Fibroblast of lung (primary cell): ENCODE results near the gene TBC1D21. TPM values are rescaled to one million over a fixed set of nuclear protein-coding genes. Genes with fewer than 3 reads are reported as not detected.
A peak's percentile ranks its signal among the peaks of the same experiment; 100 is the strongest.

ENCODE experiments used
- DNase-seq, 2 donors: peaks; one replicate each; pipeline versions ENCODE4 v3.0.0 to v3.0.0-alpha.2; 2010; ENCODE audit warnings: low read depth in 2 of 2
- H2AFZ ChIP-seq: 2 replicates; pipeline ENCODE4 v1.5.1; 2012; ENCODE audit warnings: low read length, control low read depth, inconsistent platforms
- H3K27ac ChIP-seq: 2 replicates; pipeline ENCODE4 v1.5.1; 2011; ENCODE audit warnings: low read length, control low read depth; ENCODE audit not compliant: insufficient read depth
- H3K27me3 ChIP-seq: 2 replicates; pipeline ENCODE4 v1.5.1; 2011; ENCODE audit warnings: mild to moderate bottlenecking, low read length; ENCODE audit not compliant: control insufficient read depth, insufficient read depth
- H3K36me3 ChIP-seq: 2 replicates; pipeline ENCODE4 v1.5.1; 2011; ENCODE audit warnings: low read length; ENCODE audit not compliant: control insufficient read depth, insufficient read depth
- H3K4me1 ChIP-seq: 2 replicates; pipeline ENCODE4 v1.5.1; 2011; ENCODE audit warnings: low read length; ENCODE audit not compliant: control insufficient read depth, insufficient read depth; ENCODE audit errors: extremely low read depth
- H3K4me2 ChIP-seq: 2 replicates; pipeline ENCODE4 v1.5.1; 2011; ENCODE audit warnings: low read length, control low read depth; ENCODE audit not compliant: insufficient read depth; ENCODE audit errors: extremely low read depth
- H3K4me3 ChIP-seq, 4 experiments: fragments of 200-600 bp in 1 of 4; sonication (generic) in 1 of 4; replicated peaks in 1 of 4; 2 replicates each; pipeline ENCODE4 v1.5.1; 2011 to 2016; ENCODE audit warnings: low read length in 4 of 4, low read depth in 3 of 4, mild to moderate bottlenecking in 3 of 4, control low read depth in 2 of 4, inconsistent platforms in 1 of 4, mixed read lengths in 1 of 4; ENCODE audit not compliant: insufficient read depth in 1 of 4; ENCODE audit errors: control extremely low read depth in 1 of 4
- H3K79me2 ChIP-seq: 2 replicates; pipeline ENCODE4 v1.5.1; 2012; ENCODE audit warnings: mild to moderate bottlenecking, low read length, inconsistent platforms; ENCODE audit not compliant: control insufficient read depth, insufficient read depth
- H3K9ac ChIP-seq: 2 replicates; pipeline ENCODE4 v1.5.1; 2011; ENCODE audit warnings: mild to moderate bottlenecking, low read length, control low read depth; ENCODE audit not compliant: insufficient read depth
- H3K9me3 ChIP-seq: 2 replicates; pipeline ENCODE4 v1.5.1; 2012; ENCODE audit warnings: low read depth, low read length; ENCODE audit not compliant: control insufficient read depth, insufficient read depth
- H4K20me1 ChIP-seq: 2 replicates; pipeline ENCODE4 v1.5.1; 2011; ENCODE audit warnings: low read length; ENCODE audit not compliant: control insufficient read depth, insufficient read depth; ENCODE audit errors: extremely low read depth
- CTCF ChIP-seq, 2 donors: IDR thresholded peaks in 1 of 2; conservative IDR thresholded peaks in 1 of 2; 1 replicate in 1 of 2; 2 replicates in 1 of 2; pipeline ENCODE4 v1.5.1; 2011 to 2012; ENCODE audit warnings: low read length in 2 of 2, control low read depth in 1 of 2, inconsistent platforms in 1 of 2, low read depth in 1 of 2, mild to moderate bottlenecking in 1 of 2
- EZH2 ChIP-seq: IDR thresholded peaks from 2 replicates; pipeline ENCODE4 v1.5.1; 2012; ENCODE audit warnings: low read length, control low read depth, mild to moderate bottlenecking; ENCODE audit errors: missing control alignments
- polyA plus RNA-seq, 2 donors: library from polyadenylated mRNA; depleted of rRNA in 1 of 2; stranded (reverse) in 1 of 2; unstranded in 1 of 2; fragments of >200 nt; gene quantifications; 2 replicates each; pipeline ENCODE4 v1.2.1, GENCODE V29; 2011 to 2012; ENCODE audit warnings: missing spikeins in 1 of 2
- total RNA-seq: library from RNA; depleted of rRNA; stranded (reverse); fragments of >200 nt; gene quantifications from 2 replicates; pipeline ENCODE4 v1.2.1, GENCODE V29; 2014

Gene TBC1D21
- total and polyA plus RNA-seq, 2 donors (not counting 1 experiment from before 2014, with no cell fraction given), result not detected

GRCh38 chr15:73872346-73872745 lies 1.0 kb upstream of the TBC1D21 start:
- no peak overlapping the region for H3K4me2 ChIP-seq
- peak in 1 of 2 donors; percentile 75 for DNase-seq
- H3K4me1 ChIP-seq, result no peaks in the 10 kb centered on the region
- H3K4me3 ChIP-seq, result no peak overlapping the region
- TF ChIP-seq CTCF (conservative IDR thresholded peaks at IDR 0.05 in 1 of 2, IDR thresholded peaks at IDR 0.05 in 1 of 2; ENCODE audit: low read depth in 1 of 2, low read length in 2 of 2), result no peak
- TF ChIP-seq EZH2, result no peak
- no peaks in the 10 kb centered on the region for H3K9me3 ChIP-seq
- H3K9ac ChIP-seq, result no peak overlapping the region
- H4K20me1 ChIP-seq, result no peaks in the 10 kb centered on the region
- no peak overlapping the region for H2AFZ ChIP-seq
- no peaks in the 10 kb centered on the region for H3K79me2 ChIP-seq
- peaks cover 27% of the 10 kb centered on the region for H3K27me3 ChIP-seq
- H3K36me3 ChIP-seq, result no peaks in the 10 kb centered on the region
- H3K27ac ChIP-seq, result no peak overlapping the region

- H2AFZ ChIP-seq, result no peak overlapping the region
- H4K20me1 ChIP-seq, result no peaks in the 10 kb centered on the region
- H3K9me3 ChIP-seq, result no peaks in the 10 kb centered on the region
- peak; percentile 44 to 78 for DNase-seq
- H3K4me3 ChIP-seq, result no peak overlapping the region
- no peaks in the 10 kb centered on the region for H3K36me3 ChIP-seq
- H3K4me1 ChIP-seq, result no peaks in the 10 kb centered on the region
- H3K27me3 ChIP-seq, result peaks cover 20% of the 10 kb centered on the region
- TF ChIP-seq CTCF (conservative IDR thresholded peaks at IDR 0.05 in 1 of 2, IDR thresholded peaks at IDR 0.05 in 1 of 2; ENCODE audit: low read depth in 1 of 2, low read length in 2 of 2) (peak; percentile 47 to 64), EZH2 (no peak)
- no peak overlapping the region for H3K27ac ChIP-seq
- H3K79me2 ChIP-seq, result no peaks in the 10 kb centered on the region
- no peak overlapping the region for H3K4me2 ChIP-seq
- no peak overlapping the region for H3K9ac ChIP-seq
These were observed 636 bp downstream of the TBC1D21 start for GRCh38 chr15:73873889-73874511.

GRCh38 chr15:73879426-73879825 lies 6.1 kb downstream of the TBC1D21 start:
- Histone ChIP-seq H3K27ac (no peak overlapping the region), H3K27me3 (peaks cover 9% of the 10 kb centered on the region), H3K4me3 (no peak overlapping the region), H2AFZ (no peak overlapping the region), H3K36me3 (no peaks in the 10 kb centered on the region), H4K20me1 (no peaks in the 10 kb centered on the region), H3K9ac (no peak overlapping the region), H3K4me2 (no peak overlapping the region), H3K4me1 (no peaks in the 10 kb centered on the region), H3K9me3 (no peaks in the 10 kb centered on the region), H3K79me2 (no peaks in the 10 kb centered on the region)
- DNase-seq, result no peak
- TF ChIP-seq EZH2, result no peak
- TF ChIP-seq CTCF (conservative IDR thresholded peaks at IDR 0.05 in 1 of 2, IDR thresholded peaks at IDR 0.05 in 1 of 2; ENCODE audit: low read depth in 1 of 2, low read length in 2 of 2), result no peak
